ENCODE measurements around the gene CNTNAP2. TPM values are rescaled to one million over a fixed set of nuclear protein-coding genes. Genes with fewer than 3 reads are reported as not detected.

Gene CNTNAP2
- total RNA-seq, 2 experiments from 2014 or later = 0.28 TPM; not detected in 1

- no peak overlapping the region for H3K4me3 ChIP-seq (ENCODE audit: low read depth, low read length, poor library complexity, severe bottlenecking)
- TF ChIP-seq EZH2phosphoT487 (IDR thresholded peaks at IDR 0.05; ENCODE audit: borderline replicate concordance, low read depth, low read length) (no peak), CTCF (conservative IDR thresholded peaks at IDR 0.05; ENCODE audit: low read length) (no peak)
- no TSS peak for BruUV-seq (replicated peaks)
- no peaks in the 10 kb centered on the region for H3K9me2 ChIP-seq (ENCODE audit: insufficient read depth, low read length)
- no peaks in the 10 kb centered on the region for H3K4me1 ChIP-seq (ENCODE audit: insufficient read depth, low read length, poor library complexity, severe bottlenecking)
- no peaks in the 10 kb centered on the region for H3K36me3 ChIP-seq (ENCODE audit: insufficient read depth, low read length)
- no peak overlapping the region for H3K4me2 ChIP-seq (ENCODE audit: low read length)
- H4K20me1 ChIP-seq (ENCODE audit: insufficient read depth, low read length) = no peaks in the 10 kb centered on the region
- ChIA-PET POLR2A (interaction anchor here (0.6 kb wide), 1 partner anchor 12 kb away, joined by 3 read pairs; no protein-coding TSS in a partner anchor), CTCF (ENCODE audit: unreplicated experiment) (no interaction called here)
- H3K27ac ChIP-seq (ENCODE audit: low read depth, low read length, poor library complexity, severe bottlenecking) = no peak overlapping the region
- intact Hi-C loops (cut with micrococcal nuclease; ENCODE audit: unreplicated experiment) = no loop called here
- no peaks in the 10 kb centered on the region for H3K79me2 ChIP-seq (ENCODE audit: insufficient read depth, low read depth, low read length)
- no peaks in the 10 kb centered on the region for H3K9me3 ChIP-seq (ENCODE audit: low read length)
- no peak for DNase-seq (ENCODE audit: low spot score)
- no peak overlapping the region for H2AFZ ChIP-seq (ENCODE audit: low read length)
Measured at GRCh38 chr7:148209643-148210190, 2093.1 kb downstream of the CNTNAP2 start.

GRCh38 chr7:148210804-148211325, 2094.3 kb downstream of the CNTNAP2 start:
- no TSS peak for BruUV-seq (replicated peaks)
- intact Hi-C loops (cut with micrococcal nuclease; ENCODE audit: unreplicated experiment) = no loop called here
- CTCF ChIA-PET (ENCODE audit: unreplicated experiment) = no interaction called here

More at GRCh38 chr7:148210804-148211325, 2094.3 kb downstream of the CNTNAP2 start:
- H3K9me2 ChIP-seq (ENCODE audit: insufficient read depth, low read length) = no peaks in the 10 kb centered on the region
- H3K79me2 ChIP-seq (ENCODE audit: insufficient read depth, low read depth, low read length) = no peaks in the 10 kb centered on the region
- H3K36me3 ChIP-seq (ENCODE audit: insufficient read depth, low read length) = no peaks in the 10 kb centered on the region
- H3K4me3 ChIP-seq (ENCODE audit: low read depth, low read length, poor library complexity, severe bottlenecking) = no peak overlapping the region
- TF ChIP-seq EZH2phosphoT487 (IDR thresholded peaks at IDR 0.05; ENCODE audit: borderline replicate concordance, low read depth, low read length) = no peak
- no peak for TF ChIP-seq CTCF (conservative IDR thresholded peaks at IDR 0.05; ENCODE audit: low read length)
- no peaks in the 10 kb centered on the region for H4K20me1 ChIP-seq (ENCODE audit: insufficient read depth, low read length)
- H3K4me1 ChIP-seq (ENCODE audit: insufficient read depth, low read length, poor library complexity, severe bottlenecking) = no peaks in the 10 kb centered on the region
- DNase-seq (ENCODE audit: low spot score) = no peak
- no peak overlapping the region for H3K27ac ChIP-seq (ENCODE audit: low read depth, low read length, poor library complexity, severe bottlenecking)
- POLR2A ChIA-PET = no interaction called here
- no peak overlapping the region for H2AFZ ChIP-seq (ENCODE audit: low read length)
- no peak overlapping the region for H3K4me2 ChIP-seq (ENCODE audit: low read length)
- no peaks in the 10 kb centered on the region for H3K9me3 ChIP-seq (ENCODE audit: low read length)
